Measurements from ENCODE around the gene GLIS2.

The GLIS2 gene

GRCh38 chr16:4297480-4297879 is 18.4 kb upstream of the GLIS2 start:
- DNase-seq (ENCODE audit: low read depth, low spot score): no peak

- peak; percentile 95 for DNase-seq (ENCODE audit: low read depth, low spot score)
Measured at GRCh38 chr16:4298761-4299522, 16.9 kb upstream of the GLIS2 start.

- no peak for DNase-seq (ENCODE audit: low read depth, low spot score)
Measured at GRCh38 chr16:4301177-4301576, 14.7 kb upstream of the GLIS2 start.

- no peak for DNase-seq (ENCODE audit: low read depth, low spot score)
Measured at GRCh38 chr16:4301968-4302367, 13.9 kb upstream of the GLIS2 start.

- DNase-seq (ENCODE audit: low read depth, low spot score): no peak
Measured at GRCh38 chr16:4303973-4304372, 11.9 kb upstream of the GLIS2 start.

DNA sequence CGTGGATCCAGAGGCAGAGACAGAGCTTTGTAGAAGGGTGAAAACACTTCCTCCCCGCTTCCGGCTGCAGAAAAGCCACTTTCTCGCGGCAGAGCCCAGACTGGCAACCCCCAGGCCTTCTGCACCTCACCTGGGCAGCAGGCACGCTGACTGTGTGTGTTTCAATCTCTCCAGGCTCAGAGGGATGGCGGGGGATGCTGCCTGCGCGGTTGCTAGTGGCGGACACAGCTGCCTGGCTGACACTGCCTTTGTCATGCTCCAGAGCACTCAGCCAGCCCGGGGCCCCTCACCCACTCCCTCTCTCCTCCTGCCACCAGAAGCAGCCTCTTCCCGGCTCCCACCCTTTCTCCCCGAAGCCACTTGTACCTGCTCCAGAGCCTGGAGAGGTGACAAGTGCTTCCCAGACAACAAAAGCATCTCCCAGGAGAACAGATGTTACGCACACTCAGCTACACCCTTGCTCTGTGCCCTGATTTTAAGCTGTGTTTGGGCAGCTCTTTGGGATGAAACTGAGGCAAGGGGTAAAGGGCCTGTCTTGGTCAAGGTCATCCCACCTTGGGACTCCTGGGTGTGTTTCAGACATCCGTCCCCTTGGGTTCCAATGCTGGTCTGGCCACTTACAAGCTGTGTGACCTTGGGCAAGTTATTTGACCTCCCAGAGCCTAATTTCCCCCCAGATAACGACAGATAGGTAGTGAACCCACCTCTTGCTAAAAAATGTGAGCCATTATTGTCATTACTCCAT is 9.2 kb upstream of the GLIS2 start:
- DNase-seq (ENCODE audit: low read depth, low spot score): no peak

- DNase-seq (ENCODE audit: low read depth, low spot score): peak; percentile 98
Measured at GRCh38 chr16:4307215-4308037, 8.4 kb upstream of the GLIS2 start.

- no peak for DNase-seq (ENCODE audit: low read depth, low spot score)
Measured at GRCh38 chr16:4309102-4309832, 6.6 kb upstream of the GLIS2 start.

GRCh38 chr16:4309833-4310266 is 6.0 kb upstream of the GLIS2 start:
- peak; percentile 75 for DNase-seq (ENCODE audit: low read depth, low spot score)

GRCh38 chr16:4313563-4314531 is 2.0 kb upstream of the GLIS2 start:
- DNase-seq (ENCODE audit: low read depth, low spot score): peak; percentile 69

DNA sequence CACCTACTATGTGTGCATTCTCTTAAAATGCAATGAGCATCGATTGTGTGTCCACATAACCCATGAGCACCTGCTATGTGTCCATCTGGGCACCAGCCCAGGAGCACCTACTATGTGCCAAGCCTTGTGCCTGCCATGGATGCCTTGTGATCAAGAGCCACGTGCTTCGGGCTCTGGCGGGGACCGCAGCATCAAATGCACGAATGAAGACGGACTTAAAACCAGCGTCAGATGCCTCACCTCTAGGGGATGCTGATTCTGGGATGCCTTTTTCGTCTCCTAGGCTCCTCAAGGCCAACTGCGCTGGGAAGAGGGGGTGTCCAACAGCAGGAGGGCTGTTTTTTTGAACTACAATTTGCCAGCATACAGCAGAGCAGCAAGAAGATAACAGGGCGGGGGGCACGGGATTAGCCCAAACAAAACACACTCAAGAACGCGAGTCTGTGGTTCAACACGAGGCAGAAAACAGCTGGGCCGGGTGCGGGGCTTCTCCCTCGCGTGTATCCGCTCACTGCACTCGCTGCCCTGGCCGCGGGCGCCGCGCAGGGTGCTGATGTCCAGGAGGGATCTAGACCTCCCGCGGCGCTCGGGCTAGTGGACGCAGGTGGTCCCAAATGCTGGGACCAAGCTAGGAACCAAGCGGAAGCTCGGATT is 1.2 kb upstream of the GLIS2 start:
- peak; percentile 62 for DNase-seq (ENCODE audit: low read depth, low spot score)

- DNase-seq (ENCODE audit: low read depth, low spot score): peak; percentile 68
Measured at GRCh38 chr16:4316108-4316863, 419 bp downstream of the GLIS2 start.

- DNase-seq (ENCODE audit: low read depth, low spot score): peak; percentile 72
Measured at GRCh38 chr16:4316864-4317531, 1.1 kb downstream of the GLIS2 start.

DNA sequence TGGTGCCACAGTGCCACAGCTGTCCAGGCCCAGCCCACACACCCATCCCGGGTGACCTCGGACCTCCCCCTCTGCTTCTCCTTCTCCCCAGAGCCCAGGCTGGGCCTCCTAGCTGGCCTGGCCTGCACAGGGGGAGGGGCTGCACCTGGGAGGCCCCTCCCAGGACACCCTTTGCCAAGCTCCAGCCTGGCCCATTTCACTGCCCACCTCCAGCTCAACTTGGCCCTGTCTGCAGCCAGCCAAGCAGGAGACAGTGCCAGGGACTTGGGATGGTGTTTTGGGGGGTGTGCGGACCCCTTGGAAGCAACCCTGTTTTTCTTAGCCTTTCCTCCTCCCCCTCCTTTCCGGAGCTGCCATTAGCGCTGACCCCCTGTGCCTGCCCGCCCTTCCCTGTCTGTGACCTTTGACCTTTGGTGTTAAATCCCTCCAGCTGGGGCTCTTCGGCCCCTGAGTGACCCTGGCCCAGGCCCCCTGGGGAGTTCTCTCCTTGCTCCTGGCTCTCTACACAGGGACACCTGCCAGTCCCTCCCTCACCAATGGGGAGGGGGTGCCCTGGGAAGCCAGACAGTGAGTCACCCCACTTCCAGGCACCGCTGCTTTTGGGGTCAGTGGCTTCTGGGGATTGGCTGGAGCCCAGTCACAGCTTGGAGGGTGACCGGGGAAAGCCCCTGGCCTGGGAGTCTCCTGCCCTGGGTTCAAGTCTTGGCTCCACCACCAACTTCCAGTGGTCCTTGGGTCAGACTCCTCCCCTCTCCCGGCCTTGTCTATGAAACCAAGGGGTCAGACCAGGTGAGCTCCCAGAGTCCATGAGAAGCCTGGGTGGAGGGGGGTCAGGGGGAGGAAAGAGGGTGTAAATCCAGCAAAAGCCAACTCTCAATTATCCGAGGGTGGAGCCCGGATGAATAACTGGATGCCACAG is 1.9 kb downstream of the GLIS2 start:
- peak; percentile 70 for DNase-seq (ENCODE audit: low read depth, low spot score)

GRCh38 chr16:4318451-4318910 is 2.6 kb downstream of the GLIS2 start:
- peak; percentile 73 for DNase-seq (ENCODE audit: low read depth, low spot score)

- DNase-seq (ENCODE audit: low read depth, low spot score): no peak
Measured at GRCh38 chr16:4318967-4319366, 3.1 kb downstream of the GLIS2 start.
